Inflammatory macrophage treated with lipopolysaccharide for 1 hour (primary cell): Measurements from ENCODE around the gene CBFA2T3.

Source experiments
- DNase-seq, 2 donors: peaks; one replicate each; pipeline ENCODE4 v3.0.0-alpha.2; 2020 to 2022

The CBFA2T3 gene

GRCh38 chr16:88833086-88833485 lies 143.9 kb downstream of the CBFA2T3 start:
- DNase-seq, result no peak

DNA sequence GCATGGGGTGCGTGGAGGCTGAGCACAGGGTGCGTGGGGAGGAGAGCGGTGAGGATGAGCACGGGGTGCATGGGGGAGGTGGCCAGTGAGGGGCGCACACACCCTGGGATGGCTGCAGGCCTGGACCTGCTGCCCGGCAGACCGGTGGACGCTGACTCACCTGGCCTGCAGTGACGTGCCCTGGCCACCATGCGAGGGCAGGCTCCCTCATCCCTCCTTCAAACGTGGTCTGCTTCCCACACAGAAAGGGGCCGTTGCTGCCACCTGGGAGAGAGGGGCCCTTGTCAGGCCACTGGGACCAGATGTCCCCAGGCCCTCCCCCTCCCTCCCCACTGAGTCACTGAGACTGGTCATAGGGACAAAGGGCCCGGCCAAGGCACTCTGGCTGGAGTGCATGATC lies 145.2 kb downstream of the CBFA2T3 start:
- DNase-seq, result no peak

DNA sequence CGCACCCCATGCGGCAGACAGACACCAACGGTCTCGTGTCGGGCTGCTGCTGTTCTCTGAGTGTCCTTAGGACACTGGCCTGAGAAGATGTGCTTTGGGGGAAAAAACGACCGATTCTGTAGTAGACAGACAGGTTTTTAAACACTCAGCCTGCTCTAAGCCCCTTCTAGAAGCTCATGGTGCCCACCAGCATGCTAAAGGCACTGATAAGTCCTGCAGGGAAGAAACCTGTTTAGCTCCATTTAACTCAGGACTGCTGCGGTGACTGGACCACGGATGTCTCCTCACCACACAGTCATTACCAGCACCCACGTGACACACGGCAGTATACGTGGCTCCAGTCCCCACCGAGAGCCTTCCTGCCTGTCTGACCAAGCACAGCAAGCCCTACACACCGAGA lies 146.2 kb downstream of the CBFA2T3 start:
- no peak for DNase-seq

GRCh38 chr16:88830258-88830657 lies 146.7 kb downstream of the CBFA2T3 start:
- no peak for DNase-seq

- DNase-seq, result no peak
These were observed 148.3 kb downstream of the CBFA2T3 start for GRCh38 chr16:88828711-88829110.

DNA sequence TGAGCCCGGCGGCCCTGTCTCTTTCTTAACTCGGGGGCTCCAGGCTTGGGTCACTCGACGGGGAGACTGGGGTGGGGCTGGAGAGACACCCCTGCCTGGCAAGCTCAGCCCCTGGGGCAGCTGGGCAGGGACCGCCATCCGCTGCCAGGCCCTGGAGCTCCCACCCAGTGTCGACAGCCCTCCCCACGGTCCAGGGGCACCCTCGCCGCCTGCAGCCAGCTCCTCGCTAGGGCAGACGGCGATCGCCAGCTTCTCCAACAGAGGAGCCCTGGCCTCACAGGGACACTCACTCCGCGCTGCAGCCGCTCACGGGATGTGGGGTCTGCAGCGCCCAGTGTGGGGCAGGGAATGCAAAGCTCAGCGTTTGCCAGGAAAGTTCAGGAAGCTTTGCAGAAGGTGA lies 149.3 kb downstream of the CBFA2T3 start:
- no peak for DNase-seq

DNA sequence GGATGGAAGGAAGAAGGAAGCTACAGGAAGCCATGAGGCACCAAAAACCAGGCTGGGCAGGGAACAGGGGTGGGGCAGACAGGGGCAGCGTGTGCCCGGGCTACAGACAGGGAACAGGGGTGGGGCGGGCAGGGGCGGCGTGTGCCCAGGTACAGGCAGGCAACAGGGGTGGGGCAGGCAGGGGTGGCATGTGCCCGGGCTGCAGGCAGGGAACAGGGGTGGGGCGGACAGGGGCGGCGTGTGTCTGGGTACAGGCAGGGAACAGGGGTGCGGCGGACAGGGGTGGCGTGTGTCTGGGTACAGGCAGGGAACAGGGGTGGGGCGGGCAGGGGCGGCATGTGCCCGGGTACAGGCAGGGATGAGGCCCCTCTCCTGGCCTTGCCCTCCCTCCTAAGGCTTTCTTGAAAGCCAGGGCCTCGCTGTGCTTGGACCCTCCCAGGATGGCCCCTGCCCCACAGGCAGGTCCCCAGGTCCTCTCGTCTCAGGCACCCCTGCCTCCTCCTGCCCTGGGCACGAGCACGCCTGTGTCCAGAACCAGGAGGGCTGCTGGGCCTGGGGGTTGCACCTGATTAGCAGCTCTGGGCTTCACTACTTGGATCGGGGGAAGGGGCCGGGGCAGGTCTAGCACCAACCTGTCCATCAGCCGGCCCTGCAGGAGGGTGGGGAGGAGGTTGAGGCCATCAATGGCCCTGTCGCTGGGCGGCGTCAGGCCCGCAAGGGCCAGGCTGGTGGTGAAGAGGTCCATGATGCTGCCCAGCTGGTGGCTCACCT lies 150.8 kb downstream of the CBFA2T3 start:
- DNase-seq, result no peak

DNA sequence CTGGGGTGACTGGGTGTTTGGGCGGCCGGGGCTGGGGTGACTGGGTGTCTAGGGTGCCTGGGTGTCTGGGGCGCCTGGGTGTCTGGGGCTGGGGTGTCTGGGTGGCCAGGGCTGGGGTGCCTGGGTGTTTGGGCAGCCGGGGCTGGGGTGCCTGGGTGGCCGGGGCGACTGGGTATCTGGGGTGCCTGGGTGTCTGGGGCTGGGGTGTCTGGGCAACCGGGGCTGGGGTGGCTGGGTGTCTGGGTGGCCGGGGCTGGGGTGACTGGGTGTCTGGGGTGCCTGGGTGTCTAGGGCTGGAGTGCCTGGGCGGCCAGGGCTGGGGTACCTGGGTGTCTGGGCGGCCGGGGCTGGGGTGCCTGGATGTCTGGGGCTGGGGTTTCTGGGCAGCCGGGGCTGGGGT lies 151.9 kb downstream of the CBFA2T3 start:
- no peak for DNase-seq
